ENCODE measurements around the gene ADGRL4.

GRCh38 chr1:78996791-78997190 is 9.7 kb downstream of the ADGRL4 start:
- TF ChIP-seq CTCF (IDR thresholded peaks at IDR 0.05), result no peak
- TF ChIP-seq MAX (IDR thresholded peaks at IDR 0.05), result no peak
- no peak for TF ChIP-seq EP300 (IDR thresholded peaks at IDR 0.05)
- TF ChIP-seq HOXB13 (CRISPR knock-in tag; IDR thresholded peaks at IDR 0.05; ENCODE audit: low read depth), result no peak
- TF ChIP-seq REST (IDR thresholded peaks at IDR 0.05), result no peak
- no peak for TF ChIP-seq POLR2A (IDR thresholded peaks at IDR 0.05; ENCODE audit: low read length)
- TF ChIP-seq CHD2 (IDR thresholded peaks at IDR 0.05; ENCODE audit: low read length, partially characterized antibody), result no peak
- TF ChIP-seq RAD21 (conservative IDR thresholded peaks at IDR 0.05 in 1 of 2, IDR thresholded peaks at IDR 0.05 in 1 of 2), result no peak

Measured in A549 (cell line).